Fibroblast of villous mesenchyme (primary cell): ENCODE measurements around the gene C5orf22. TPM values are rescaled to one million over a fixed set of nuclear protein-coding genes. Genes with fewer than 3 reads are reported as not detected.

ENCODE experiments used
- DNase-seq: peaks from one replicate; pipeline ENCODE4 v3.0.0-alpha.2; 2010; ENCODE audit warnings: low read depth
- H3K4me3 ChIP-seq: 2 replicates; pipeline ENCODE4 v1.5.1; 2011; ENCODE audit warnings: low read depth, mild to moderate bottlenecking, low read length
- CTCF ChIP-seq: IDR thresholded peaks from 2 replicates; pipeline ENCODE4 v1.5.1; 2012; ENCODE audit warnings: low read depth, mild to moderate bottlenecking, low read length; ENCODE audit not compliant: insufficient read depth
- total RNA-seq: library from RNA; depleted of rRNA; stranded (reverse); fragments of >200 nt; gene quantifications from 2 replicates; pipeline ENCODE4 v1.2.3, GENCODE V29; 2012

The C5orf22 gene
- total RNA-seq, 1 donor = 42.3 TPM

GRCh38 chr5:31496301-31496700 is 35.8 kb upstream of the C5orf22 start:
- peak; percentile 26 for DNase-seq
- H3K4me3 ChIP-seq = no peak overlapping the region
- no peak for TF ChIP-seq CTCF

- no peak for TF ChIP-seq CTCF
- no peak overlapping the region for H3K4me3 ChIP-seq
- no peak for DNase-seq
These were observed 35.2 kb upstream of the C5orf22 start for GRCh38 chr5:31496891-31497290.

GRCh38 chr5:31500256-31500655 is 31.8 kb upstream of the C5orf22 start:
- DNase-seq = no peak
- TF ChIP-seq CTCF = no peak

GRCh38 chr5:31502506-31502905 is 29.6 kb upstream of the C5orf22 start:
- no peak for DNase-seq
- no peak for TF ChIP-seq CTCF
- no peak overlapping the region for H3K4me3 ChIP-seq

More at GRCh38 chr5:31500256-31500655, 31.8 kb upstream of the C5orf22 start:
- no peak overlapping the region for H3K4me3 ChIP-seq

- H3K4me3 ChIP-seq = no peak overlapping the region
- DNase-seq = no peak
- no peak for TF ChIP-seq CTCF
These were observed 27.6 kb upstream of the C5orf22 start for GRCh38 chr5:31504529-31504928.

GRCh38 chr5:31511305-31511704 is 20.8 kb upstream of the C5orf22 start:
- no peak for TF ChIP-seq CTCF
- H3K4me3 ChIP-seq = no peak overlapping the region
- DNase-seq = no peak

- H3K4me3 ChIP-seq = no peak overlapping the region
- DNase-seq = no peak
- no peak for TF ChIP-seq CTCF
These were observed 15.3 kb upstream of the C5orf22 start for GRCh38 chr5:31516802-31517201.
